Mesodermal cell (in vitro differentiated cells): ENCODE results near the gene COG5.

ENCODE experiments used
- H3K27ac ChIP-seq: 2 replicates; pipeline ENCODE4 v1.7.0; 2013; ENCODE audit warnings: mild to moderate bottlenecking, low read depth, low read length, moderate library complexity; ENCODE audit not compliant: severe bottlenecking
- H3K36me3 ChIP-seq: 2 replicates; pipeline ENCODE4 v1.7.1; 2013; ENCODE audit warnings: mild to moderate bottlenecking, low read length, moderate library complexity; ENCODE audit not compliant: control insufficient read depth, insufficient read depth
- H3K4me1 ChIP-seq: one replicate; pipeline ENCODE4 v1.7.1; 2013; ENCODE audit warnings: mild to moderate bottlenecking, low read length; ENCODE audit not compliant: insufficient read depth, control insufficient read depth, poor library complexity, severe bottlenecking
- H3K4me3 ChIP-seq: 2 replicates; pipeline ENCODE4 v1.7.0; 2013; ENCODE audit warnings: low read length, control low read depth, mild to moderate bottlenecking; ENCODE audit not compliant: insufficient read depth, poor library complexity, severe bottlenecking; ENCODE audit errors: extremely low read depth
- H3K9me3 ChIP-seq: 2 replicates; pipeline ENCODE4 v1.7.1; 2013; ENCODE audit warnings: mild to moderate bottlenecking, low read length, moderate library complexity; ENCODE audit not compliant: control insufficient read depth
- WGBS, 2 experiments: methylation state at CpG; one replicate each; pipeline ENCODE4 v1.1.5; 2013; ENCODE audit warnings: missing lambda C conversion rate in 2 of 2; ENCODE audit not compliant: insufficient coverage in 2 of 2; 5-methylcytosine and 5-hydroxymethylcytosine counted together

COG5 gene

DNA sequence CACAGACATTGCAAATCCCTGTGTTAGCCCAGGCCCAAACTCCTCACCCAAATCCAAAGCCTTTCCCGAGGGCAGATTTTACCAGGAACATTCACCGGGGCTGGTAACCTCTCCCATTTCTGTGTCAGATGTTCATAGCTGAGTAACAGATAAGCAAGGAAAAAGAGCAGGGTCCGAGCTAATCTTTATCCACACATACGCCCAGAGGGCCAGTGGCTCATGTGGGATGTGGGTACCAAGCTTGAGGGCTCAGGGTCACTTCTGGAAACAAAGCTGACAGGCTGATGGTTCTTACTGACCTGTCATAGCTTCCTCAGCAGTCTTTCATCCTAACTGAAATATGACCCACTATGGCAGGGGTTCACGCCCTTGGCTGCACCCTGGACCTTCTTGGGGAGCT is 355.2 kb downstream of the COG5 start:
- Histone ChIP-seq H3K27ac (no peak overlapping the region), H3K4me1 (no peaks in the 10 kb centered on the region)
- WGBS, 2 experiments = 86 to 100% methylated on average over 1 to 3 of the region's 5 CpGs

DNA sequence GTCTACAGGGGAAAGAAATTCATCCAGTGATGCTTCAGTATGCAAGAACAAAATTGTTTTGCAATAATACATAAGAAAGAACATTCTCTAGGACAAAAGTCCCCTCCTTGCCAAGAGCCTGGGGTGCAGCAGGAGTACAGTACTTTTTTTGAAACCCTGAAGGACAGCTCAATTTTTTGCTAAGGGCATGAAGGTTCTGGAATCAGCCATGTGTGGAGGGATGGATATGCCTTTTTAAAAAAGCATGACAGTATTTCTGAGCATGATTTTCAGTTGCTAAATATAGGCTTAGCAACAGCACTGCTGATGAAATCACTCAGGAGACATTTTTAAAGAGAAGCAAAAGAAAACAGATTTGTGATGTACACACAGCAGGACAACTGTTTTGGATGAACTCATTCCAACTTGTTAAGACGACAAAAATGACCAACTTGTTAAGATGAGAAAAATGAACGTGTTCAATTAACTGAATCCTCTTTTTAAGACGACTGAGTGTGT is 355.6 kb downstream of the COG5 start:
- no peaks in the 10 kb centered on the region for H3K4me1 ChIP-seq
- 80 to 93% methylated on average over 3 of the region's 3 CpGs for WGBS, 2 experiments
- H3K9me3 ChIP-seq = no peaks in the 10 kb centered on the region
- H3K27ac ChIP-seq = no peak overlapping the region
- peaks cover 54% of the 10 kb centered on the region for H3K36me3 ChIP-seq
- H3K4me3 ChIP-seq = no peak overlapping the region

More for the DNA sequence above, 355.2 kb downstream of the COG5 start:
- H3K36me3 ChIP-seq = peaks cover 49% of the 10 kb centered on the region
- no peak overlapping the region for H3K4me3 ChIP-seq
- H3K9me3 ChIP-seq = no peaks in the 10 kb centered on the region

DNA sequence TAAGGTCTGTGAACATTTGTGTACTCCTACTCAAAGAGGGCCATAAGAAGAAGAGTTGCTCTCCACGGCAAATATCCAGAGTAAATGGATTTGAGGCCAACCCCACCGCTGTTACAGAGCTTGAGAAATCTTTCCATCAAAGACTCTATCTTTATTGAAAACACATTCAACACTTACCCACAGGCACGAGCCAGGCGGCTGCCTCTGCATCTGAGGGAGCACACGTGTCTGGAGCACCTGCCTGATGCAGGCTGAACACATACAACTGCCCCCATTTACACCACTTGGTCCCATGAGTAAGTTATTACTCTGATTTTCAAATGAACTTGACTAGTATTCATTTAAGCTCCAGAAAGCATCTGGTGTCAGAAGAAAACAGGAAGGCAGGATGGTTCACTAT is 356.3 kb downstream of the COG5 start:
- 94 to 100% methylated on average over 2 of the region's 5 CpGs for WGBS, 2 experiments
- no peak overlapping the region for H3K27ac ChIP-seq
- no peaks in the 10 kb centered on the region for H3K4me1 ChIP-seq
- H3K4me3 ChIP-seq = no peak overlapping the region
- H3K36me3 ChIP-seq = peaks cover 60% of the 10 kb centered on the region
- H3K9me3 ChIP-seq = no peaks in the 10 kb centered on the region

DNA sequence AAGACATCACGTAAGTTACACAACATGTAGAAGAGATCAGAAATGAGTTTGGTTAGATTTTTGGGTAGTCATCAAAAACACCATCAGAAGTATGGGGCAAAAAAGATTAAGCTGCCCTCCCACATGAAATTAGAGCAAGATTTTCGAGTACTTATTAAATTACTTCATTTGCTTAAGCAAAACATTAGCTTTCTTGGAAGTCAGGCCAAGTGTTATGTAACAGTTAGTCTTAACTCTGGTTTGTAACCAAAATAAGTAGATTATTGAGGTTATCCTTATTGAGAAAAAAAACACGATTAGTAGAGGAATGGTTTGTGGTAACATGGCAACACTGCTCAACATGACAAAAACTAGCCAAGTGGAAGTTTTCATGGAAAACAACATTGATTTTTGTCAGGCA is 357.0 kb downstream of the COG5 start:
- WGBS, 2 experiments = 92 to 100% methylated on average over 1 to 2 of the region's 3 CpGs
- H3K27ac ChIP-seq = no peak overlapping the region
- H3K36me3 ChIP-seq = peaks cover 67% of the 10 kb centered on the region
- H3K9me3 ChIP-seq = no peaks in the 10 kb centered on the region
- H3K4me1 ChIP-seq = no peaks in the 10 kb centered on the region
- H3K4me3 ChIP-seq = no peak overlapping the region

DNA sequence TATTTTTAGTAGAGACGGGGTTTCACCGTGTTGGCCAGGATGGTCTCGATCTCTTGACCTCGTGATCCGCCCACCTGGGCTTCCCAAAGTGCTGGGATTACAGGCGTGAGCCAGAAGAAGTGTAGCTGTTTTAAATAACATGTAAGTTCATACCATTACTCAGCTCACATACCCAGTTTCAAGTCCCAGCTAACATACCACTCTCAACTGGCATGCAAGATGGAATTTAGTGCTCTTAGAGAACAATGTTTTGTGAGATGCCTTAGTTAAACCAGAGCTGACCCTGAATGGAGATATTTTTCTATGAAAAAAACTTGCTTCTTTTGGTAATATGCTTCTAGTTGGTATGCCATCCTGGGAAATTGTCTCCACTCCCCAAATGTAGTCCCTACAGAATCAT is 357.6 kb downstream of the COG5 start:
- Histone ChIP-seq H3K9me3 (no peaks in the 10 kb centered on the region), H3K4me3 (no peak overlapping the region), H3K27ac (no peak overlapping the region), H3K36me3 (peaks cover 73% of the 10 kb centered on the region), H3K4me1 (no peaks in the 10 kb centered on the region)
- WGBS, 2 experiments = 80 to 94% methylated on average over 1 to 3 of the region's 6 CpGs

DNA sequence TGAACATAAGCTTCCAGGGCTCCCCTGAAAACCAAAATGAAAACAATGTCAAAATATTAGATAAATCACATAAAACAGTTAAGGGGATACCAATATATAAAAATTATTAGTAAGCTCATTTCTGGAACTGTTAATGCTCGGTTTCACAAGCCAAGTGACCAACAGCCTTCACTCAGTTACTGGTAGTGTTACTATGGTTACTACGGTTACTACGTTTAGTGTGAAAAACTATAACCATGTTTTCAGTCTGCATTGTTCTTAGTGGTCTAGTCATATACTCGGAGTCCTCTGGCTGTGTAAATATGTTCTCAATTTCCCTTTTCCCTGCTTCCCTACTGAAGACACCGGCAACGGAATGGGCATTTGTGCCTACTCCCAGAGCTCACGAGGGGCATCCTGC is 360.1 kb downstream of the COG5 start:
- Histone ChIP-seq H3K36me3 (peaks cover 76% of the 10 kb centered on the region), H3K4me3 (no peak overlapping the region), H3K9me3 (no peaks in the 10 kb centered on the region), H3K4me1 (no peaks in the 10 kb centered on the region), H3K27ac (no peak overlapping the region)
- 97 to 100% methylated on average over 4 of the region's 7 CpGs for WGBS, 2 experiments

DNA sequence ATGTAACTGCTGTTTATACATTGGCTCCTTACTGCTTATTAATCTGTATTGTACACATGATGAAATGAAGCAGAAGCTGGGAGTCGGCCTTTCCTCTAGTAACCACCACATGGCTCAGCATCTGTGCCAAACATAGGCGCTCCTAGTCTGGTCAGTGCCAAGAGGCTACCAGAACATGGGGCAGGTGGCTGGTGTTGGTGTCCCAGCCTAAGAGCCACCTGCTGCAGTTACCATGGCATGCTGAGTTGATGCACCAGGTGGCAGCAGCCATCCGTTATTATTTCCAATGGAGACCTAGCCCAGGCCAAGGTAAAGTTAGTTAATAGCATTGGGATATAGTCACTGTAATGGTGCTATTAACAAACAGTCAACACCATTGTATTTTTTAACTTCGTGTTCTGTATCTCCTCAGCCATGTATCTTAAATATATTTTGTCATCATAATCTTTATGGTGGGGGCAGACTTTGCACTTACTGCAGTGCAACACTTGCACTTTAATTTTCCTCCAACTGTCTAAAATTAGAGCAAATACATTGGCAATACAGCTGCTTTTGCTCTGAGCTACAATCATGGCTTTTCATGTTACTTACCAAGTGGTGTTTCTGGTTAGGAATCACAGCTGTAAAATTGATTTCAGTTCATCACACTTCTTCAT is 361.8 kb downstream of the COG5 start:
- Histone ChIP-seq H3K4me1 (no peaks in the 10 kb centered on the region), H3K4me3 (no peak overlapping the region), H3K9me3 (no peaks in the 10 kb centered on the region), H3K27ac (no peak overlapping the region), H3K36me3 (peaks cover 80% of the 10 kb centered on the region)
- 77 to 90% methylated on average over 2 of the region's 4 CpGs for WGBS, 2 experiments

DNA sequence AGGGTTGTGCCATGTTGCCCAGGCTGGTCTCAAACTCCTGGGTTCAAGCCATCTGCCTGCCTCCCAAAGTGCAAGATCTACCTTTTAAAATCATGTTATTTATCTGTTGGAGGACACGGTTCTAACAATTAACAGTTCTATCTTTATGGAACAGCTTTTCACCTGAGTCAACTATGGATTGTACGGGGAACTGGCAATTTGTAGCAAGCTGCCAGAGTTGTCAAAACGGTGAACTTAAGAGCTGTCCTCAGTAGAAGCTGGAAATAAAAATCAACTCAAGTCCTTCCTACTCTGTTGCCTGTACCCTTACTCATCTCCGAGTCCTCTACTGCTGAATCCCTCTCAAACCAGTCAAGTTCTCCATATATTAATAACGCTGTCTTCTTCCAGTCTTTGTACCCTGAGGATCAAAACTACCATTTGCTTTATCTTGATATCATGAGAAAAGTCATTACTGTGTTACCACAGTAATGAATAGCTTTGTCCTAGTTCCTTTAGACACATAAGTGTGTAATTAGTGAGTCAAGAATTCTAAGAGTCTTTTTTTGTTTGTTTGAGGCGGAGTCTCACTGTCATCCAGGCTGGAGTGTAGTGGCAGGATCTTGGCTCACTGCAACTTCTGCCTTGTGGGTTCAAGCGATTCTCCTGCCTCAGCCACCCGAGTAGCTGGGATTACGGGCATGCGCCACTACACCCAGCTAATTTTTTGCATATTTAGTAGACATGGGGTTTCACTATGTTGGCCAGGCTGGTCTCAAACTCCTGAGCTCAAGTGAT is 366.7 kb downstream of the COG5 start:
- WGBS, 2 experiments = 84 to 94% methylated on average over 6 to 7 of the region's 10 CpGs
- H3K36me3 ChIP-seq = peaks cover 72% of the 10 kb centered on the region

DNA sequence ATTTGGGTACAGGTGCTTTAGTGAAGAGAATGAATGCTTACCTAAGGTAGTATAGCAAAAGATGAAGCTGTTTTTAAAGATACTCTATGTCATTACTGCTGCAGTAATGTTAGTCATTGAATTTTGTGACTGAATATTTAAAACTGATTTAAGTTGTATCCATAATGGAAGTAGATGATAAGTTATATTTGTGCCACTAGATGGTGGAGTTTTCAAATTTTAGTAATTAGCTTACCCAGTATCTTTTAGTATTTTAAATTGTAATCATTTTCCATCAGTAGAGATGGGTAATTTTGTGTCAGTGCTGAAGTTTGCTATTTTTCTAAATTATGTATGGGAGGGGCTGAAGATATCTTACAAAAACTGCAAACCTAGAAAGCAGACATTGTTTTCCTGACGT is 369.7 kb downstream of the COG5 start:
- Histone ChIP-seq H3K9me3 (no peaks in the 10 kb centered on the region), H3K4me1 (no peaks in the 10 kb centered on the region), H3K36me3 (peaks cover 64% of the 10 kb centered on the region), H3K27ac (no peak overlapping the region), H3K4me3 (no peak overlapping the region)
- WGBS, 2 experiments = no CpG with 5 or more reads among the region's 1 CpG

More for the DNA sequence above, 366.7 kb downstream of the COG5 start:
- no peak overlapping the region for H3K4me3 ChIP-seq
- no peak overlapping the region for H3K27ac ChIP-seq
- H3K9me3 ChIP-seq = no peaks in the 10 kb centered on the region
- H3K4me1 ChIP-seq = no peaks in the 10 kb centered on the region

DNA sequence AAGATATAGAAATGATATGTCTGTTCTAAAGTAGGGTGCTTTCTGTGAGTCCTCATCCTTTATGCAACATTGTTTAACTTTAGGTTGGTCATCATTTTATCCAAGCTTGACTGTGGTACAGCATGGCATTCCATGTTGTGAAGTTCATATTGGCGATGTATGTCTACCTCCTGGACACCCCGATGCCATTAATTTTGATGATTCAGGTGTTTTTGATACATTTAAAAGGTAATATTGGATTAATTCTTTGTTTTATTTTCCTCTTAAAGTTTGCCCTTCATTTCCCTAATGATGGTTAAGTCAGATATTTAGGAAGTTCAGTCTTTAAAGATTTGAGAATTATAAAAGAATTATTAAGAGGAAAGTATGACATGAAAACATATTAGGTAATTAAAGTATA is 373.6 kb downstream of the COG5 start:
- 91 to 100% methylated on average over 1 of the region's 2 CpGs for WGBS, 2 experiments
- Histone ChIP-seq H3K36me3 (peaks cover 55% of the 10 kb centered on the region), H3K27ac (no peak overlapping the region), H3K4me3 (no peak overlapping the region), H3K9me3 (no peaks in the 10 kb centered on the region), H3K4me1 (no peaks in the 10 kb centered on the region)

DNA sequence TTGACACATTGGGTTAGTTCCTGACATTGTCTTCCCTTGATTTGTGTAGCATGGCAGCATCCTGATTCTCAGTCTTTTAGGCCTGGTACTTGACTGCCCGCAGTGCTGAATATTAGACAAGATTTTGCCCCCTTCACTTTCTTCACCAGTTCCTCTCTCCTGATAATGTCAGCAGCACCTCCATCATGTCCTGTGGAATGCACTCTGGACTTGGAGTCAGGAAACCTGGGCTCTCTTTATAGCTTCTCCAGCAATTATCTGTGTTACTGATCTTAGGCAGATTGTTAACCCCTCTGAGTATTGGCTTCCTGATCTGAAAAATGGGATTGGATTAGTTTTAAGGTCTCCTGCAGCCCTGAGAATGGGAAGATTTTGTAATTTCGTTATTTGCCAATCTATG is 375.9 kb downstream of the COG5 start:
- no peaks in the 10 kb centered on the region for H3K4me1 ChIP-seq
- no peak overlapping the region for H3K27ac ChIP-seq
- H3K9me3 ChIP-seq = no peaks in the 10 kb centered on the region
- WGBS, 2 experiments = 86 to 90% methylated on average over 1 to 2 of the region's 2 CpGs
- no peak overlapping the region for H3K4me3 ChIP-seq
- H3K36me3 ChIP-seq = peaks cover 61% of the 10 kb centered on the region
